Uterus (tissue), 2 donors: Measurements from ENCODE around the gene SLC25A21.

Experiments
- CTCF ChIP-seq, 4 experiments: fragments of 200-600 bp in 2 of 4; fragments of 450-650 bp in 2 of 4; sonication (generic) in 2 of 4; IDR thresholded peaks; one replicate each; pipeline ENCODE4 v1.5.1; 2016 to 2019; ENCODE audit warnings: antibody characterized with exemption in 4 of 4, mild to moderate bottlenecking in 2 of 4, moderate library complexity in 1 of 4
- POLR2A ChIP-seq, 2 donors: fragments of 450-650 bp; IDR thresholded peaks; one replicate each; pipeline ENCODE4 v1.6.1; 2016; ENCODE audit warnings: antibody characterized with exemption in 2 of 2, mild to moderate bottlenecking in 1 of 2, moderate library complexity in 1 of 2

- TF ChIP-seq CTCF (IDR thresholded peaks at IDR 0.05): no peak
- TF ChIP-seq POLR2A (IDR thresholded peaks at IDR 0.05): no peak
Observed at GRCh38 chr14:37179896-37180502, 7.6 kb upstream of the SLC25A21 start.
